ENCODE data around the gene PM20D2. TPM values are rescaled to one million over a fixed set of nuclear protein-coding genes. Genes with fewer than 3 reads are reported as not detected.
A peak's percentile ranks its signal among the peaks of the same experiment; 100 is the strongest.

Gene PM20D2
- total and polyA plus RNA-seq, 8 donors = 3.6 to 11.0 (median 5.3) TPM

- TF ChIP-seq, protein P1, sequence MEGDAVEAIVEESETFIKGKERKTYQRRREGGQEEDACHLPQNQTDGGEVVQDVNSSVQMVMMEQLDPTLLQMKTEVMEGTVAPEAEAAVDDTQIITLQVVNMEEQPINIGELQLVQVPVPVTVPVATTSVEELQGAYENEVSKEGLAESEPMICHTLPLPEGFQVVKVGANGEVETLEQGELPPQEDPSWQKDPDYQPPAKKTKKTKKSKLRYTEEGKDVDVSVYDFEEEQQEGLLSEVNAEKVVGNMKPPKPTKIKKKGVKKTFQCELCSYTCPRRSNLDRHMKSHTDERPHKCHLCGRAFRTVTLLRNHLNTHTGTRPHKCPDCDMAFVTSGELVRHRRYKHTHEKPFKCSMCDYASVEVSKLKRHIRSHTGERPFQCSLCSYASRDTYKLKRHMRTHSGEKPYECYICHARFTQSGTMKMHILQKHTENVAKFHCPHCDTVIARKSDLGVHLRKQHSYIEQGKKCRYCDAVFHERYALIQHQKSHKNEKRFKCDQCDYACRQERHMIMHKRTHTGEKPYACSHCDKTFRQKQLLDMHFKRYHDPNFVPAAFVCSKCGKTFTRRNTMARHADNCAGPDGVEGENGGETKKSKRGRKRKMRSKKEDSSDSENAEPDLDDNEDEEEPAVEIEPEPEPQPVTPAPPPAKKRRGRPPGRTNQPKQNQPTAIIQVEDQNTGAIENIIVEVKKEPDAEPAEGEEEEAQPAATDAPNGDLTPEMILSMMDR (IDR thresholded peaks at IDR 0.05) = no peak
- Histone ChIP-seq H3K36me3 (no peaks in the 10 kb centered on the region), H3K4me1 (no peaks in the 10 kb centered on the region), H3K9me3 (no peaks in the 10 kb centered on the region), H3K27me3 (no peaks in the 10 kb centered on the region), H3K27ac (no peak overlapping the region), H3K4me3 (no peak overlapping the region)
- FAIRE-seq = no peak
- WGBS, 2 donors = 88 to 96% methylated on average over 2 of the region's 2 CpGs
- DNase-seq = no peak
- no peak for ATAC-seq
- intact Hi-C loops (cut with DNase I) = no loop called here
Observed at GRCh38 chr6:89132057-89132456, 13.8 kb upstream of the PM20D2 start.

DNA sequence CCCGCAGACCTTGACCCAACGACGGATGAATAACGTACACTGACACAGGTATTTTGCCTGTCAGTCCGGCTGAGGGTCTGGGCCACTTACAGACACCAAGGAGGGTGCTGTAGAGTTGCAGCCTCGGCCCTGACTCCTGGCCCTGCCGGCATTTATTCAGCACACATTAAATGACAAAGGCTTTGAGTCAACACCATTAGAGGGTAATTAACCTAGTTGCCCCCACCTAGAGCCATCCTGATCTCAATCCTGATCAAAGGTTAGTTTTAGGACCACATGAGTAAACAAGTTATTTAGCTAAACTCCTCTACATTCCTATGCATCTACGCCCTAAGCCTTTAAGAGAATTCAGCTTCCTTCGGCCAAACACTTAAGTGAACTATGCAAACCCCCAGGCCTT lies 11.9 kb upstream of the PM20D2 start:
- no peaks in the 10 kb centered on the region for H3K36me3 ChIP-seq
- no peaks in the 10 kb centered on the region for H3K9me3 ChIP-seq
- H3K4me3 ChIP-seq = no peak overlapping the region
- no peak for DNase-seq
- intact Hi-C loops (cut with DNase I) = no loop called here
- no peak for ATAC-seq
- WGBS, 2 donors = 89 to 90% methylated on average over 9 of the region's 9 CpGs
- TF ChIP-seq, protein P1 (IDR thresholded peaks at IDR 0.05) = no peak
- no peak for FAIRE-seq
- H3K27me3 ChIP-seq = no peaks in the 10 kb centered on the region
- H3K27ac ChIP-seq = no peak overlapping the region
- no peaks in the 10 kb centered on the region for H3K4me1 ChIP-seq

DNA sequence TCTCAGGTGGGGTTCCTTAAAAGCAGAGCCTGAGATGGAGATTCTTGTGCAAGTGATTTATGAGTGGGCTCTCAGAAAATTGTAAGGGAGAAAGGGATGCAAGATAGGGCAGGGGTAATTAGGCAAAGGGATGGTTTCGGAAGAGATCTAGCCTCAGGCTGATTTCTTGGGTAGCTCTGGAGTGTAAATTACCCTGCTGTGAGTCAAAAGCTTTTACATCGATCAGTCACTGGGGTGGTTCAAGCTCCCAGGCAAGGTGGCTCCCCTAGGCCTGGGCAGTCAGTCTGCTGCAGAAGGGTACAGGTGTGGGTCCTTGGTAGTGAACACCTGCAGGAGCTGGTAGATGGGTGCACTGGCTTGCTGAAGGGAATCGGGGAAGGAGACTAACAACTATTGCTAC lies 11.1 kb upstream of the PM20D2 start:
- DNase-seq (no peak), FAIRE-seq (no peak), ATAC-seq (no peak)
- Histone ChIP-seq H3K27me3 (no peaks in the 10 kb centered on the region), H3K9me3 (no peaks in the 10 kb centered on the region), H3K36me3 (no peaks in the 10 kb centered on the region), H3K4me3 (no peak overlapping the region), H3K4me1 (peaks cover 0 to 7% (median 6%) of the 10 kb centered on the region in 3 donors), H3K27ac (no peak overlapping the region)
- TF ChIP-seq, protein P1 (IDR thresholded peaks at IDR 0.05) = no peak
- 93 to 94% methylated on average over 3 of the region's 3 CpGs for WGBS, 2 donors
- intact Hi-C loops (cut with DNase I) = no loop called here

DNA sequence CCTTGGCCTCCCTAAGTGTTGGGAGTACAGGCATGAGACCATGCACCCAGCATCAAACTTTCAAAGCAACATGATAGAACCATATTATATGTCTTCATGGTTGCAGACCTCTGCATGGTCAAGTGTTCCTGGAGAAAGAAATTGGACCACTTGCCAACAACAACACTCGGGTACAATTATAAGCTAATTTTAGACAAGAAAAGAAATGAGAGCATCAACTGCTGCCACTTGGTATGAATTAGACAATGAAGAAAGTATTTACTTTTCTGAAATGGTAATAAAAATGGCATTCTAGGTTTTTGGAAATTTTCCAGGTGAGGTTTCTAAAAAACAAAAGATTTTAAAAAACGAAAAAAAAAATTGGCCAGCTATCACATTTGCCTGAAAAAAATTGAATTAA lies 7.7 kb upstream of the PM20D2 start:
- DNase-seq (no peak), FAIRE-seq (no peak), ATAC-seq (no peak)
- H3K9me3 ChIP-seq = no peaks in the 10 kb centered on the region
- no peak overlapping the region for H3K27ac ChIP-seq
- 66 to 86% methylated on average over 2 of the region's 2 CpGs for WGBS, 2 donors
- intact Hi-C loops (cut with DNase I) = no loop called here
- H3K27me3 ChIP-seq = no peaks in the 10 kb centered on the region
- peaks cover 7 to 19% (median 18%) of the 10 kb centered on the region in 3 donors for H3K4me1 ChIP-seq
- TF ChIP-seq, protein P1 (IDR thresholded peaks at IDR 0.05) = no peak
- H3K4me3 ChIP-seq = no peak overlapping the region
- no peaks in the 10 kb centered on the region for H3K36me3 ChIP-seq

GRCh38 chr6:89139509-89140346 lies 6.1 kb upstream of the PM20D2 start:
- Histone ChIP-seq H3K27me3 (no peaks in the 10 kb centered on the region), H3K27ac (peak overlapping the region in 2 of 4 donors; percentile 39 to 56), H3K4me3 (no peak overlapping the region), H3K9me3 (no peaks in the 10 kb centered on the region), H3K36me3 (no peaks in the 10 kb centered on the region), H3K4me1 (peaks cover 7 to 19% (median 18%) of the 10 kb centered on the region in 3 donors)
- TF ChIP-seq, protein P1 (IDR thresholded peaks at IDR 0.05) = no peak
- intact Hi-C loops (cut with DNase I) = no loop called here
- ATAC-seq = peak in 3 of 4 donors; percentile 12 to 36 (median 28)
- 60 to 68% methylated on average over 5 of the region's 5 CpGs for WGBS, 2 donors
- DNase-seq = no peak
- no peak for FAIRE-seq
